Urothelium cell line (cell line): ENCODE data around the gene MALAT1.

Experiments used
- DNase-seq: peaks from one replicate; pipeline ENCODE4 v3.0.0; 2011; ENCODE audit warnings: low spot score, mixed read lengths
- FAIRE-seq: peaks from 2 replicates; lab custom pipeline; 2011; peaks lifted over from hg19 to GRCh38; lab: Jason Lieb, UNC

Gene MALAT1

DNA sequence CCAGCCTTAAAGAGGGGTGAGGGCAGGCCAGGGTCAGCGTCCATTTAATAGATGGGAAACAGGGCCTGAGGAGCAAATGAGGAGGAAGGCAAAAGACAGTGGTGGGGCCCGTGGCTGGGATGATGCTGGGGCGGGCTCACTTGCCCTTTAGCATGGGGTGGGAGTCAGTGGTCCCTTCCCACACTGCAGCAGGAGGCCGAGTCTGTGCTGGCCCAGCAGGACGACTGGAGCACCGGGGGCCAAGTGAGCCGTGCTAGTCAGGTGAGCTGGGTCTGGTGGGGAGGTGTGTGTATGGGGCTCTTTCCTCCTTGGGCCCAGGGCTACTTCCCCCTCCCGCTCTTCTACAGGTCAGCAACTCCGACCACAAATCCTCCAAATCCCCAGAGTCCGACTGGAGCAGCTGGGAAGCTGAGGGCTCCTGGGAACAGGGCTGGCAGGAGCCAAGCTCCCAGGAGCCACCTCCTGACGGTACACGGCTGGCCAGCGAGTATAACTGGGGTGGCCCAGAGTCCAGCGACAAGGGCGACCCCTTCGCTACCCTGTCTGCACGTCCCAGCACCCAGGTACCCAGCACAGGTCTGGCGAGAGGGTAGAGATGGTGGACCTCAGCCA is 38.9 kb downstream of the MALAT1 start:
- no peak for DNase-seq
- no peak for FAIRE-seq

DNA sequence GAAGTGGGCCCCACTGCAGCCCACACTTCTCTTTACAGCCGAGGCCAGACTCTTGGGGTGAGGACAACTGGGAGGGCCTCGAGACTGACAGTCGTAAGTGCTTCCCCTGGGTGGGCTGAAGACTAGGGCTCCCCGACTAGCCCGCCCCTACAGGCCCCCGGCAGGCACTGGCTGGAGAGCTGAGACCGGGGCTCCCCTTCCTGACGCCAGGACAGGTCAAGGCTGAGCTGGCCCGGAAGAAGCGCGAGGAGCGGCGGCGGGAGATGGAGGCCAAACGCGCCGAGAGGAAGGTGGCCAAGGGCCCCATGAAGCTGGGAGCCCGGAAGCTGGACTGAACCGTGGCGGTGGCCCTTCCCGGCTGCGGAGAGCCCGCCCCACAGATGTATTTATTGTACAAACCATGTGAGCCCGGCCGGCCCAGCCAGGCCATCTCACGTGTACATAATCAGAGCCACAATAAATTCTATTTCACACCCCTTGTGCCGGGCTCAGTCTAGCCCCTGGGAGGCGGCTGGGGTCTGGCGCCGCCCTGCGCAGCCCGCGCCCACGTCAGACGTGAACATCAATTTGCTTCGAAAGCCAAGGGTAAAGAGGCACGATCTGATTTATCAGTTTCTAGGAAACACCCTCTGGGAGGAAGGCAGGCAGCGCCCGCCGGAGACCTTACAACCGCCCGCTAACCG is 39.5 kb downstream of the MALAT1 start:
- DNase-seq = no peak
- FAIRE-seq = no peak

DNA sequence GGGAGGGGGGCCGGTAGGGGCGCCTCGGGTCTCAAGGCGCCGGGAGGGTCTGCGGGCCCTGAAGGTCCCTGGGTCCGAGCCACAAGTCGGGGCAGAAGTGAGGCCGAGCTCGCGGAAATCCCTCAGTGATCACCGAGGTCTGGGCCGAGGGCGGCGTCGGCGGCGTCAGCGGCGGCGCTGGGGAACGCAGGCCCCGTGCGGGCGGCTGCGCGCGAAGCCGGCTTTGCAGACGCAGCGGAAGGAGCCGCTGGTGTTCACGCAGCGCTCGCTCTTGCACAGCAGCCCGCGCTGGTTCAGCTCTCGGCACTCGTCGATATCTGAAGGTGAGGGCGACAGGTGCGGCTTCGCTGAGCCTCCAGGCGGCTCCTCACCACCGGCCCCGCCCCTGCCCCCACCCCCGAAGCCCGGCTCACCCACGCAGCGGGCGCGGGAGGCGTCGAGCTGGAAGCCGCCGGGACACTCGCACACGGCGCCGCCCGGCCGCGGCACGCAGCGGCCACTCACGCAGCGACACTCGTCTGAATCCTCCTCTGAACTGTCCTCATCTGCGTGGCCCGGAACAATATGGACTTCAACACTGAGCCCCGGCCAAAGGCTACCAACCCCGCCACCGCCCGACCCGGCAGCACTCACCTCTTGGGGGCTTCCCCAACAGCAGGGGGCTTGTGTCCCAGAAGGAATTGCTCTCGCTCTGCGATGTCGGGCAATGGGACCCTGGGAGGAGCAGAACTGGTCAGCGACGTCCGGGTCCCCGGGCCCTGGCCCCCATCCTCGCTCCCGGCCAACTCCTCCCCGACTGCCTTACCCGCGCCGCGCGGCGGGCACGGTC is 40.3 kb downstream of the MALAT1 start:
- FAIRE-seq = no peak
- DNase-seq = no peak

DNA sequence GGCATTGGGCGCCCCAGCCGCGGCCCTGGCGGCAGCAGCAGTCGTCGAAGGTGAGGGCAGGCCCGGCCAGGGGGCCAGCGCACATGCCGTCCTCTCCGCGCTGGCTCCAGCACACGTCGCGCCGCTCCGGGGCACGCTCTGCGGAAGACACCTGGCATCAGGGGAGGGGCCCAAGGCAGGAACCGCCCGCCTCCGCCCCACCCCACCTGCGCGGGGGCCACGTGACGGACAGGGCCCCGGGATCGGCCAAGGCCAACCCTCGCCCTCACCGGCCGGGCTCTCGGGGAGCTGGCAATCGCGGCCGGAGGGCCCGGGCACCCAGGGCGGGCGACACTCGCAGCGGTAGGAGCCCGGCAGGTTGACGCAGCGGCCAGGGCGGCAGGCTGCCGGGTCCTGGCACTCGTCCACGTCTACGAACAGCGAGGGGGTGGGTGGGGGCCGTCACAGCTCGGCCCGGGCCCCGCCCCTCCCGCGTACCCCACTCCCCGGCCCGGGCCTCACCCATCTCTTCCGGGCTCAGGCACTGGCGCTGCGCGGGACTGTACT is 41.0 kb downstream of the MALAT1 start:
- DNase-seq (no peak), FAIRE-seq (no peak)

DNA sequence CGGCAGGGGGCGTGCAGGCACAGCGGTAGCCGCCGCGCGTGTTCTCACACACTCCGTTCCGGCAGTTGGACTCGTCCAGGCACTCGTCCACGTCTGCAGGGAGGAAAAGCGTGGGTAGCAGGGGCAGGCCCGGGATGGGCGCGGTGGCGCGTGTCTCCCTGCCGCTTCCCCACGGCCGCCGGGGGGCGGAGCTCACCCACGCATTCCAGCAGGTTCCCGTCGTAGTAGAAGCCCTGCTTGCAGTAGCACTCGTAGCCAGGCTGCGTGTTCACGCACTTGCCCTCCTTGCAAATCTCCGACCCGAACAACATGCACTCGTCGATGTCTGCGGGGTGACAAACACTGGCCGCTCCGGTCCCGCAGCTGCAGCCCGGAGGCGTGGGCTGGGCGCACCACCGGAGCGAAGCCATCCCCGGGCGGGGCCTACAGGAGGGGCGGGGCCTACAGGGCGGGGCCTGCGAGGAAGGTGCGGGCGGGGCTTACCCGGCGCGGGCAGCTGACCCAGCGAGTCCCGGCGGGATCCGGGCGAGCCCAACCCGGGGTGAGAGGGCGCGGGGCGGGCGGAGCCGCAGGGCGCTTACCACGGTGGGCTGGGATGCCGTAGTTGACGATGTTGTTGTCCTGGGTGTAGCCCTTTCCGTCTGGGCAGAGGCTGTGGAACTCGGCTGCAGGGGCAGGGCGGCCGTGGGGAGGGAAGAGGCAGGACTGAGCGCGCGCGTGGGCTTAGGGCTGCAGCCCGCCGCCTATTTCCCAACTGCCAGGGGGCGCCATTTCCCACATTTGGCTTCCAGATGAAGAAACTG is 41.6 kb downstream of the MALAT1 start:
- FAIRE-seq (peak; percentile 80), DNase-seq (peak; percentile 52)

- DNase-seq (no peak), FAIRE-seq (peak; percentile 23)
Observed at GRCh38 chr11:65541093-65541982, 42.5 kb downstream of the MALAT1 start.

GRCh38 chr11:65542738-65543390 is 44.0 kb downstream of the MALAT1 start:
- DNase-seq (no peak), FAIRE-seq (no peak)

DNA sequence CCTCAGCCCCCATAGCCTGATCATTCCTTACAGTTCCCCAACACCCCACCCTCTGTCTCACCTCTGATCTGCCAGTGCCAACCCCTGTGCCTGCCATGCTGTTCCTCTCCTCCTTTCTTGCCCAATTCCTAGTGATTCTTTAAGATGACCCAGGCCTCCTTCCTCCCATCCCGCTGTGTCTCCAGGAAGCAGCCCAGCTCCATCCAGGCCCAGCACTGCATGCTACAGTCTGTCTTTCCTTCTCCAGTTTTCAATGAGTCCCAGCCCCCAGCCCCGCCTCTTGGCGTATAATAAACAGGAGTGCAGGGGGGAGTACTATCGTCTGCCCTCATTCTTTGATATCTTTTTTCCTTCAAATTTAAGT is 47.0 kb downstream of the MALAT1 start:
- no peak for DNase-seq

GRCh38 chr11:65546217-65546958 is 47.5 kb downstream of the MALAT1 start:
- peak; percentile 43 for DNase-seq
- FAIRE-seq = no peak

More for the DNA sequence above, 47.0 kb downstream of the MALAT1 start:
- no peak for FAIRE-seq

- FAIRE-seq (no peak), DNase-seq (no peak)
Observed at GRCh38 chr11:65547446-65548125, 48.7 kb downstream of the MALAT1 start.

GRCh38 chr11:65548395-65548794 is 49.5 kb downstream of the MALAT1 start:
- no peak for FAIRE-seq
- DNase-seq = no peak

DNA sequence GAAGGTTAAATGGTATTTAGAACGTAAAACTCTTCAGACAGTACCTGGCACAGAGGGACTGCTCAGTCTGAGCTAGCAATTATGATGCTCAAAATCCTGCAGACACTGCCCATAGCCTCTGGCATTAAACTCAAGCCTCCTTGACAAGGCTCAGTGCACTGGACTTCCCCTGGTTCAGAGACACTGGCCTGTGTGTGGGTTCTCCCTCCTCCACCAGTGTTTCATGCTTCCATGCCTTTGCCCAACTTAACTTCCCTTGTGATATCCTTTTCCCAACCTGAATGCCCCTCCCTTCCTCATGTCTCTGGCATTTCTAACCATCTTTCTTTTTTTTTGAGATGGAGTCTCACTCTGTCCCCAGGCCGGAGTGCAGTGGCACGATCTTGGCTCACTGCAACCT is 50.3 kb downstream of the MALAT1 start:
- DNase-seq (no peak), FAIRE-seq (no peak)

- no peak for DNase-seq
- no peak for FAIRE-seq
Observed at GRCh38 chr11:65551572-65552387, 52.9 kb downstream of the MALAT1 start.

DNA sequence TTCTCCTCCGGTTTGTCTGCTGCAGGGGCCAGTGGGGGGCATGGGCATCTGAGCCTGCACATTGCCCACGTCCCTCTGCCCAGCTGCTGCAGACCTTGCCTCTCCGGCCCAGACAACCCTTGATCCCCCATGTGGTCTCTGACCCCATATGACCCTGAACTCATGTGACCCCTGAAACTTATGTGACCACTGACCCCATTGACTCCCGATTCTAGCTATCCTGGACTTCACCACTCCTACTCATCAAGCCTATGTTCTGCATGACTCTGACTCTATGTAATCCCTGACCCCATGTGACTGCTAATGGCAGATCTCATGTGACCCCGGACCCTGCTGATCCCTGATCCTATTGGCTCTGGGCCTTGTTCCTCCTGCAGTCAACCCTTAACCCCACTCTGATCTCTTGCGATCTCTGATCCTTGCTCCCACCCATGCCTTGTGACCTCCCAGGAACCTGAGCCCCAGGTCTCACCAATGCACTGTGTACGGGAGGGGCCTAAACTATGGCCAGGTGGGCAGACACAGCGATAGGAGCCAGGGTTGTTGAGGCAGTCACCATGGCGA is 53.6 kb downstream of the MALAT1 start:
- FAIRE-seq (no peak), DNase-seq (no peak)

DNA sequence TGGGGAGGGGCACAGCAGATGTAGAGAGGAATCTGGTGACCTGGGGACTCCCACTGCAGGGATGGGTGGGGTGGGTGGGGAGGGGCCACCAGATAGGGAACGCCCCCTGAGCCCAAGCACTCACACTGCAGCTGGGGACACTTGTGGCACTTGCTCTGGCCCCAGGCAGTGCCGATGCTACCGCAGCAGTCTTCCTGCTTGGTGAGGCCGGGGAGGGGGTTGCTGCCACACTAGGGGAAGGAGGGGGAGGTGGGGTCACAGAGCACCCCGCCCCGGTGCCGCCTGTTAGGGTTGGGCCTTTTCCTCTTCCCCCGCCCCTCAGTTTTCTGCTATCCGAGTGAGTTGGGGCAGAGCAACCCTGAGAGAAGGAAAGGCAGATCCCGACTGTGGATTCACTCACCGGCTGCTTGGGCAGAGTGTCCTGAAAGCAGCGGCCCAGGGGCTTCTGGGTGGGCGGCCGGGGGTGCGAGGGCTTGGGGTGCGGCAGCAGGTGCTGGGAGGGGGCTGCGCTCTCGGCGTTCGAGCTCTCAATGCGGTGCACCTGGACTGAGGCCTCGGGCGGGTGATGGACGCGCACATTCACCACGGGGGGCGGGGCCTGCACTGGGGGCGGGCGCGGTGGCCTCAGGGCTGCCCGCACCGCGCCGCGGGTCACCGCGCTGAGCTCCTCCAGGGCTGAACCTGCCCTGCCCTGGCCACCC is 54.6 kb downstream of the MALAT1 start:
- no peak for DNase-seq
- no peak for FAIRE-seq

GRCh38 chr11:65554057-65554818 is 55.4 kb downstream of the MALAT1 start:
- DNase-seq (no peak), FAIRE-seq (no peak)
